ENCODE data around the gene RNF19B.

- TF ChIP-seq CTCF (IDR thresholded peaks at IDR 0.05; ENCODE audit: low read depth, low read length) (no peak), EZH2phosphoT487 (IDR thresholded peaks at IDR 0.05; ENCODE audit: low read depth) (no peak)
Measured at GRCh38 chr1:32886828-32887414, 77.7 kb downstream of the RNF19B start.

Measured in OCI-LY3 (cell line).